HG03064 (cell line): ENCODE measurements around the gene PTPRN2.
"Not testable (repeated sequence)": the region's sequence is repeated elsewhere in the genome, so short reads cannot be mapped to it uniquely, and the experiment has no call there.

Experiments
- ATAC-seq: cut with Tn5 transposase; IDR thresholded peaks from one replicate; pipeline ENCODE4 v1.9.1; 2021; ENCODE audit warnings: low read depth; ENCODE audit not compliant: unreplicated experiment

The PTPRN2 gene

GRCh38 chr7:157861031-157861491 is 726.6 kb downstream of the PTPRN2 start:
- ATAC-seq = no peak

GRCh38 chr7:157860406-157860805 is 727.2 kb downstream of the PTPRN2 start:
- ATAC-seq = no peak

DNA sequence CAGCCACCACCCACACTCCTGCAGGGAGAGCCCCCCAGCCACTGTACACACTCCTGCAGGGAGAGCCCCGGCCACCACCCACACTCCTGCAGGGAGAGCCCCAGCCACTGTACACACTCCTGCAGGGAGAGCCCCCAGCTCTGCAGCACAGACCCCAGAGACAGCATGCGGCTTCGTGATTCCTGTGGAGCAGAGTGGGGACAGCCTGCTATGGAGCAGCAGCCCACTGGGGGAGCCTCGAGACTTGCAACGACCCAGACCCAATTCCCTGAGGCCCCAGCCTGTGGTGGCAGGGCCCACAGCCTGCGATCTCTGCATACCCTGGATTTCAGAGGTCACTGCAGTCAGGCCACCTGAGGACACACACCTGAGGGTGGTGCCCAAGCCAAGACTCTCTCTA is 727.7 kb downstream of the PTPRN2 start:
- no peak for ATAC-seq

DNA sequence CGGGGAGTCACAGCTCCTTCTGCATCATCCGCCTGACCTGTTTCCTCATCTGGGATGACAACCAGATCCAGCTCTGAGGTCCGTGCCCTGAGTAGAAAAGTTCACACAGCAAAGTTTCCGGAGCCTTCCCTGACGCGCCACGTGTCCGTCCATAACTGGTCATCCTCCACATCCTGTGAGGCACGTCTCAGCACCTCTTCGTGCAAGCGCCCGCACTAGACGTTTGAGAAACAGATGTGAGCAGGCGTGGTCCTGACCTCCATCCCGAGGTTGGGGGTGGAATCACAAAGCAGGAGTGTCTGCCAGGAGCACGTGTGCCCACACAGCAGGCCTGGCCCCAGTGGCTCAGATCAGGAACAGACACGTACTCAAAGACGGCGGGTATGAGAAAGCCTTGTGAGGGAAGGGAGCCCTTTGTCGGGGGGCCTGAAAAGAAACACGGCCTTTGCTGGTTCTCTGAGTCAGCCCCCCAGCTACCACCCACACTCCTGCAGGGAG is 730.0 kb downstream of the PTPRN2 start:
- no peak for ATAC-seq

GRCh38 chr7:157856873-157857577 is 730.6 kb downstream of the PTPRN2 start:
- no peak for ATAC-seq

GRCh38 chr7:157855452-157856213 is 732.0 kb downstream of the PTPRN2 start:
- no peak for ATAC-seq

- no peak for ATAC-seq
These were observed 732.6 kb downstream of the PTPRN2 start for GRCh38 chr7:157855016-157855415.

GRCh38 chr7:157854066-157854891 is 733.3 kb downstream of the PTPRN2 start:
- no peak for ATAC-seq

DNA sequence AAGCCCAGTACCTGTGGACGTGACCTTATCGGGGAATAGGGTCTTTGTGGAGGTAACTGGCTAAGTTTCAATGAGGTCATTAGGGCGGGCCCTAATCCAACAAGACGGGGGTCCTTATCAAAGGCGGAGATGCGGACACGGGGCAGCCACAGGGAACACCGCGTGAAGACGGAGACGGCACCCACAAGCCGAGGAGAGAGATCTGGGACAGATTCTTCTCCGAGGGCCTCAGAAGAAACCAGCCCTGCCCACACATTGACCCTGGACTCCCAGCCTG is 733.9 kb downstream of the PTPRN2 start:
- no peak for ATAC-seq

DNA sequence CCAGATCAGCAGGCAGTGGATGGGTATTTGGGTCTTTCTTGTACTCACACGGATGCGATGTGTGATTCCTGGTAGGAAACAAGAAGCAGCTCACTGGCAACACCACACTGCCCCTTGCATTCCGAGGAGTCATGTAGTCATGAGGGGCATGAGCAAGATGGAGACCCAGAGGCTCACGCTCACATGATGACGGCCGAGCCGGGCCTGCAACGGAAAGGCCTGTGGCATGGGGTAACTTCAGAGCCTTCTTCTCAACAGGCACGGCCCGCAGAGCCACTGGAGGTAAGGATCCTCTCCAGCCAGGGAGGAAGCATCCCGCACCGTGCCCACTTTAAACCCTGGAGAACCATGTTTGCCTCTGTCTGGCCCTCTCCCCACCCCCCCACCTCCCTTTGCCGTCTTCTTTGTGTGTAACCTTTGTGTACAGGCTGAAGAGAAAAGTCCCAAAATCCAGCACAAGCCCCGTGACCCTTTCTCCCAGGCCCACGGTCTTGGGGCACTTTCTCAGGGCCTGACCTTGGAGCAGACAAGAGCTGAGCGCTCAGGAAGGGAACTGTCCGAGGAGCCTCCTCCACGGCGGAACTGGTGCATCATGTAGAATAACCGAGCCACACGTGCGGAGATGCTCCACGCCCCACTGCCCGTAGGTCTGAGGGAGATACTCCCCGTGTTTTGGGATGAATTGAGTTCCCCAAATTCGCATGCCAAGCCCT is 734.4 kb downstream of the PTPRN2 start:
- ATAC-seq = no peak

GRCh38 chr7:157851501-157852067 is 736.0 kb downstream of the PTPRN2 start:
- no peak for ATAC-seq

- no peak for ATAC-seq
These were observed 736.9 kb downstream of the PTPRN2 start for GRCh38 chr7:157850481-157851444.

GRCh38 chr7:157849726-157850125 is 737.9 kb downstream of the PTPRN2 start:
- ATAC-seq = no peak

- no peak for ATAC-seq
These were observed 738.4 kb downstream of the PTPRN2 start for GRCh38 chr7:157849341-157849596.

DNA sequence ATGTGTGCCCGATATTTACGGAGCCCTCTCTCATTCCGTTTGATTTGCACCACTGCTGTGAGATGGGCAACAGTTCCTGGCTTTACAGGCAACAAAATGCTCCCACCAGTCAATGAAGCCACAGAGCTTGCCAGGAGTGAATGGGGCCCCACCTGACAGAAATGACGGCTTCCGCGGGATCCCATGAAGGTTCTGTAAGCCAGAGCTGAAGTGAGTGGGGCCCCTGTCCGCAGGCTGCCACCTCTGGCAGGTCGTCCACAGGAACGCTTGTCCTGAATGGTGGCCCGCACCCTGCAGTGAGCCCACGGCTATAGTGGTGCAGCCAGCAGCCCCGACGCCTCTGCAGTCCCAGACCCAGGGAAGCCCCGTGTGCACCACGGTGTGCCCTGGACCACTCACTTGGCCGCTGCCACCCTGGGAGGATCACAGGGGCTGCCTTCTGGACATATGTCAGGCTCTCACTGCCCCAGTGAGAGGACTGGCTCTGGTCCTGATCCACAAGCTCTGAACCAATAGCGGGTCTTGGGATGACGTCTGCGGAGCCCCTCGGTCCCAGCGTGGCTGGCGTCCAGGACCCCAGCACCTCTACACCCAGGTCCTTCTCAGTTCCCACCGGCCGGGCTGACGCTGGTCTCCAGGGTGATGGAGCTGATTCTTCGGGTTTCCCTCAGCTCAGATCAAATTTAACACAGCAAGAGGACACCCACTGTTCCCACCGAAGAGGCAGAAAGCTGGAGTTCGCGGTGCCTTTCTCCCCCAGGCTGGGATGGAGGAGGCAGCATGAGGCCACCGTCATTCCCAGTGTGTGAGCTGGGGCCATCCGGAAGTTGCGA is 738.9 kb downstream of the PTPRN2 start:
- ATAC-seq = no peak

DNA sequence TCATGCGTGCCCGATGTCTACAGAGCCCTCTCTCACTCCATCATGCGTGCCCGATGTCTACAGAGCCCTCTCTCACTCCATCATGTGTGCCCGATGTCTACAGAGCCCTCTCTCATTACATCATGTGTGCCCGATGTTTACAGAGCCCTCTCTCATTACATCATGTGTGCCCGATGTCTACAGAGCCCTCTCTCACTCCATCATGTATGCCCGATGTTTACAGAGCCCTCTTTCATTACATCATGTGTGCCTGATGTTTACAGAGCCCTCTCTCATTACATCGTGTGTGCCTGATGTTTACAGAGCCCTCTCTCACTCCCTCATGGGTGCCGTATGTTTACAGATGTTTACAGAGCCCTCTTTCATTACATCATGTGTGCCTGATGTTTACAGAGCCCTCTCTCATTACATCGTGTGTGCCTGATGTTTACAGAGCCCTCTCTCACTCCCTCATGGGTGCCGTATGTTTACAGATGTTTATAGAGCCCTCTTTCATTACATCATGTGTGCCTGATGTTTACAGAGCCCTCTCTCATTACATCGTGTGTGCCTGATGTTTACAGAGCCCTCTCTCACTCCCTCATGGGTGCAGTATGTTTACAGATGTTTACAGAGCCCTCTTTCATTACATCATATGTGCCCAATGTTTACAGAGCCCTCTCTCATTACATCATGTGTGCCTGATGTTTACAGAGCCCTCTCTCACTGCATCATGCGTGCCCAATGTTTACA is 739.7 kb downstream of the PTPRN2 start:
- not testable (repeated sequence) for ATAC-seq

DNA sequence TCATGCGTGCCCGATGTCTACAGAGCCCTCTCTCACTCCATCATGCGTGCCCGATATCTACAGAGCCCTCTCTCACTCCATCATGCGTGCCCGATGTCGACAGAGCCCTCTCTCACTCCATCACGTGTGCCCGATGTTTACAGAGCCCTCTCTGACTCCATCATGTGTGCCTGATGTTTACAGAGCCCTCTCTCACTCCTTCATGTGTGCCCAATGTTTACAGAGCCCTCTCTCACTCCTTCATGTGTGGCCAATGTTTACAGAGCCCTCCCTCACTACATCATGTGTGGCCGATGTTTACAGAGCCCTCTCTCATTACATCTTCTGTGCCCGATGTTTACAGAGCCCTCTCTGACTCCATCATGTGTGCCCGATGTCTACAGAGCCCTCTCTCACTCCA is 740.9 kb downstream of the PTPRN2 start:
- ATAC-seq = not testable (repeated sequence)

- ATAC-seq = no peak
These were observed 741.4 kb downstream of the PTPRN2 start for GRCh38 chr7:157846271-157846670.
